Ectodermal cell (in vitro differentiated cells): Measurements from ENCODE around the gene NEDD4. TPM values are rescaled to one million over a fixed set of nuclear protein-coding genes. Genes with fewer than 3 reads are reported as not detected.

ENCODE experiments used
- H3K27ac ChIP-seq: 2 replicates; pipeline ENCODE4 v1.7.0; 2013; ENCODE audit warnings: mild to moderate bottlenecking, low read depth, low read length; ENCODE audit not compliant: insufficient read depth, poor library complexity, severe bottlenecking
- H3K27me3 ChIP-seq: 2 replicates; pipeline ENCODE4 v1.7.0; 2013; ENCODE audit warnings: mild to moderate bottlenecking, low read length; ENCODE audit not compliant: insufficient read depth, control insufficient read depth, poor library complexity, severe bottlenecking
- H3K36me3 ChIP-seq: one replicate; pipeline ENCODE4 v1.7.0; 2013; ENCODE audit warnings: low read length; ENCODE audit not compliant: control insufficient read depth, insufficient read depth
- H3K4me1 ChIP-seq: one replicate; pipeline ENCODE4 v1.7.0; 2013; ENCODE audit warnings: low read length; ENCODE audit not compliant: control insufficient read depth, insufficient read depth
- H3K4me3 ChIP-seq: 2 replicates; pipeline ENCODE4 v1.7.0; 2013; ENCODE audit warnings: low read depth, low read length, control low read depth; ENCODE audit not compliant: insufficient read depth
- H3K9me3 ChIP-seq: 2 replicates; pipeline ENCODE4 v1.7.0; 2013; ENCODE audit warnings: mild to moderate bottlenecking, low read length, moderate library complexity; ENCODE audit not compliant: control insufficient read depth
- WGBS, 2 experiments: methylation state at CpG; one replicate each; pipeline ENCODE4 v1.1.7; 2013; ENCODE audit warnings: missing lambda C conversion rate in 2 of 2; 5-methylcytosine and 5-hydroxymethylcytosine counted together
- polyA plus RNA-seq, 4 experiments: library from polyadenylated mRNA; stranded (reverse); fragments of 50-300 nt; gene quantifications; one replicate each; pipeline ENCODE4 v1.2.3, GENCODE V29; 2013

NEDD4 gene
- polyA plus RNA-seq (2013, experiment 1 of 4), result 3.6 TPM
- 4.1 TPM for polyA plus RNA-seq (2013, experiment 2 of 4)
- polyA plus RNA-seq (2013, experiment 3 of 4), result 3.7 TPM
- polyA plus RNA-seq (2013, experiment 4 of 4), result 4.6 TPM

GRCh38 chr15:55993111-55993803 is at the start of gene NEDD4:
Gene NEDD4, minus strand, starts transcription at chr15:55993612. Its CDS starts 57 bp downstream, at chr15:55993555.
- Histone ChIP-seq H3K4me3 (peak within 1 kb of the TSS; percentile 77), H3K36me3 (no peaks in the 10 kb centered on the region), H3K4me1 (no peaks in the 10 kb centered on the region), H3K9me3 (no peaks in the 10 kb centered on the region), H3K27me3 (peaks cover 26% of the 10 kb centered on the region), H3K27ac (no peak within 1 kb of the TSS)
- 0% methylated on average over 83 of the region's 83 CpGs for WGBS, 2 experiments

GRCh38 chr15:56042498-56042897 is 49.1 kb upstream of the NEDD4 start:
- Histone ChIP-seq H3K27me3 (no peaks in the 10 kb centered on the region), H3K9me3 (no peaks in the 10 kb centered on the region), H3K36me3 (no peaks in the 10 kb centered on the region), H3K4me3 (no peak overlapping the region), H3K27ac (no peak overlapping the region), H3K4me1 (no peaks in the 10 kb centered on the region)
- WGBS, 2 experiments, result 95% methylated on average over 4 of the region's 4 CpGs

- Histone ChIP-seq H3K4me1 (no peaks in the 10 kb centered on the region), H3K36me3 (no peaks in the 10 kb centered on the region), H3K27ac (no peak overlapping the region), H3K27me3 (no peaks in the 10 kb centered on the region), H3K4me3 (no peak overlapping the region), H3K9me3 (no peaks in the 10 kb centered on the region)
- 100% methylated on average over 1 of the region's 1 CpG for WGBS, 2 experiments
These were observed 48.6 kb upstream of the NEDD4 start for GRCh38 chr15:56042031-56042430.

GRCh38 chr15:56040081-56041035 is 46.9 kb upstream of the NEDD4 start:
- Histone ChIP-seq H3K4me3 (no peak overlapping the region), H3K27me3 (no peaks in the 10 kb centered on the region), H3K4me1 (no peaks in the 10 kb centered on the region), H3K9me3 (no peaks in the 10 kb centered on the region), H3K36me3 (no peaks in the 10 kb centered on the region), H3K27ac (no peak overlapping the region)
- WGBS, 2 experiments, result 82 to 87% methylated on average over 8 of the region's 8 CpGs

GRCh38 chr15:56038707-56039106 is 45.3 kb upstream of the NEDD4 start:
- H3K27me3 ChIP-seq, result no peaks in the 10 kb centered on the region
- no peaks in the 10 kb centered on the region for H3K36me3 ChIP-seq
- H3K4me1 ChIP-seq, result no peaks in the 10 kb centered on the region
- no peak overlapping the region for H3K27ac ChIP-seq
- no peaks in the 10 kb centered on the region for H3K9me3 ChIP-seq
- no peak overlapping the region for H3K4me3 ChIP-seq
- 91 to 92% methylated on average over 3 to 4 of the region's 4 CpGs for WGBS, 2 experiments

GRCh38 chr15:56038015-56038414 is 44.6 kb upstream of the NEDD4 start:
- H3K27ac ChIP-seq, result no peak overlapping the region
- H3K27me3 ChIP-seq, result no peaks in the 10 kb centered on the region
- WGBS, 2 experiments, result 89 to 95% methylated on average over 3 of the region's 3 CpGs

GRCh38 chr15:56036546-56037067 is 43.2 kb upstream of the NEDD4 start:
- no peaks in the 10 kb centered on the region for H3K9me3 ChIP-seq

More at GRCh38 chr15:56038015-56038414, 44.6 kb upstream of the NEDD4 start:
- H3K36me3 ChIP-seq, result no peaks in the 10 kb centered on the region
- no peaks in the 10 kb centered on the region for H3K4me1 ChIP-seq
- H3K9me3 ChIP-seq, result no peaks in the 10 kb centered on the region
- no peak overlapping the region for H3K4me3 ChIP-seq

GRCh38 chr15:56035166-56035565 is 41.8 kb upstream of the NEDD4 start:
- no peaks in the 10 kb centered on the region for H3K9me3 ChIP-seq
- H3K4me1 ChIP-seq, result no peaks in the 10 kb centered on the region
- H3K4me3 ChIP-seq, result no peak overlapping the region
- no peak overlapping the region for H3K27ac ChIP-seq
- WGBS, 2 experiments, result 88 to 92% methylated on average over 2 of the region's 2 CpGs
- no peaks in the 10 kb centered on the region for H3K36me3 ChIP-seq
- H3K27me3 ChIP-seq, result no peaks in the 10 kb centered on the region

More at GRCh38 chr15:56036546-56037067, 43.2 kb upstream of the NEDD4 start:
- Histone ChIP-seq H3K27ac (no peak overlapping the region), H3K27me3 (no peaks in the 10 kb centered on the region), H3K4me3 (no peak overlapping the region), H3K4me1 (no peaks in the 10 kb centered on the region), H3K36me3 (no peaks in the 10 kb centered on the region)
- 90% methylated on average over 5 of the region's 5 CpGs for WGBS, 2 experiments

- no peak overlapping the region for H3K4me3 ChIP-seq
- no peak overlapping the region for H3K27ac ChIP-seq
- no peaks in the 10 kb centered on the region for H3K27me3 ChIP-seq
- no peaks in the 10 kb centered on the region for H3K36me3 ChIP-seq
- H3K4me1 ChIP-seq, result no peaks in the 10 kb centered on the region
- no peaks in the 10 kb centered on the region for H3K9me3 ChIP-seq
- WGBS, 2 experiments, result 89 to 95% methylated on average over 2 of the region's 2 CpGs
These were observed 41.1 kb upstream of the NEDD4 start for GRCh38 chr15:56034514-56034913.

GRCh38 chr15:56032373-56032772 is 39.0 kb upstream of the NEDD4 start:
- Histone ChIP-seq H3K27ac (no peak overlapping the region), H3K9me3 (no peaks in the 10 kb centered on the region), H3K4me3 (no peak overlapping the region), H3K27me3 (no peaks in the 10 kb centered on the region), H3K36me3 (no peaks in the 10 kb centered on the region), H3K4me1 (no peaks in the 10 kb centered on the region)
- WGBS, 2 experiments, result 98% methylated on average over 1 of the region's 1 CpG
